Parathyroid adenoma (tissue), 2 donors: Measurements from ENCODE around the gene ALKBH3.

Experiments
- H2AFZ ChIP-seq: fragments of 300-600 bp; sonication (generic); one replicate; pipeline ENCODE4 v1.7.0; 2017; ENCODE audit warnings: antibody characterized with exemption, mild to moderate bottlenecking
- H3K27ac ChIP-seq: fragments of 300-600 bp; sonication (generic); one replicate; pipeline ENCODE4 v1.7.0; 2017
- H3K27me3 ChIP-seq: fragments of 300-600 bp; sonication (generic); one replicate; pipeline ENCODE4 v1.7.0; 2017; ENCODE audit warnings: low read length; ENCODE audit not compliant: control insufficient read depth, insufficient read depth
- H3K36me3 ChIP-seq: fragments of 300-600 bp; sonication (generic); one replicate; pipeline ENCODE4 v1.7.0; 2017; ENCODE audit warnings: low read length; ENCODE audit not compliant: control insufficient read depth, insufficient read depth
- H3K4me1 ChIP-seq: fragments of 300-600 bp; sonication (generic); one replicate; pipeline ENCODE4 v1.7.0; 2017; ENCODE audit warnings: control low read depth
- H3K4me2 ChIP-seq: fragments of 300-600 bp; sonication (generic); one replicate; pipeline ENCODE4 v1.7.0; 2017; ENCODE audit warnings: low read length
- H3K4me3 ChIP-seq: fragments of 300-600 bp; sonication (generic); one replicate; pipeline ENCODE4 v1.7.0; 2017; ENCODE audit warnings: low read depth, low read length
- H3K79me2 ChIP-seq: fragments of 300-600 bp; sonication (generic); one replicate; pipeline ENCODE4 v1.7.0; 2017; ENCODE audit warnings: control low read depth
- H3K9ac ChIP-seq: fragments of 300-600 bp; sonication (generic); one replicate; pipeline ENCODE4 v1.7.0; 2017; ENCODE audit warnings: mild to moderate bottlenecking
- H3K9me3 ChIP-seq: fragments of 300-600 bp; sonication (generic); one replicate; pipeline ENCODE4 v1.7.0; 2017; ENCODE audit warnings: low read length; ENCODE audit not compliant: control insufficient read depth
- TF ChIP-seq, protein P1 (sequence below): fragments of 300-600 bp; sonication (generic); IDR thresholded peaks from one replicate; pipeline ENCODE4 v1.7.0; 2017; ENCODE audit warnings: antibody characterized with exemption, mild to moderate bottlenecking
- donor health status: primary hyperparathyroidism.

The ALKBH3 gene

DNA sequence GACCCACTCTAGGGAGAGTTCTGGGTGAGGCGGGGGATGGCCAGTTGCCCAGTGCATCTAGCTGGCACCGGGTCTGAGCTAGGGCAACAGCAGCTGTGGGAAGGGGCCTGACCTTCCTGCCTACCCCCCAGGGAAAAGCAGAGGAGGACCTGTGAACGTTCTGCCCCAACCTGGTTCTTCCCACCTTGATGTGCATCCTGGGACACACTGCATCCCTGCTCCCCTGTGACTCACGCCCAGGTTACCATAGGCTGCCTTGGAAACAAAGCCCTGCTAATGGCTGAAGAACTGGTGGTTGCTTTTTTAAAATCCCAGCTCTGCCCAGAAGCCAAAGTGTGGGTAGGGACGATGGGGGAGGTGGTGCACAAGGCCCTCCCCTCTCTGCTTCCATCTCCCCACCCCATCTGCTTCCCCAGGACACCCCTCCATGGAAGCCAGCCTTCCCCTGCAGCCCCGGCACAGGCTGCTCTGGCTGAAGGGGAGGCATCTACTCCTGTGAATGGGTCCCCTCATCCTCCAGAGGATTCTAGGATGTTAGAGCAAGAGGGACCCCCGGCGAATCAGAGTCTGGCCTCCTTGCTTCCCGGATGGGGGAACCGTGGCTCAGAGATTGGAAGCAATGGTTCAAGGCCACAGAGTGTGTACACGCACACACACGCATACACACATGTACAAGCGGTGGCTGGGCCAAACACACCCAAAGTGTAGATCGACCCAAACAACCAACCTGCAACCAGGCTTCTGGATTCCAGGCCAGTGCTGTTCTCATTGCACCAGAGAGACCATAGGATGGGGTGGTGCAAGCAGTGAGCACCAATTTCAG is 54.2 kb downstream of the ALKBH3 start:
- no peak overlapping the region for H3K4me3 ChIP-seq
- TF ChIP-seq, protein P1, sequence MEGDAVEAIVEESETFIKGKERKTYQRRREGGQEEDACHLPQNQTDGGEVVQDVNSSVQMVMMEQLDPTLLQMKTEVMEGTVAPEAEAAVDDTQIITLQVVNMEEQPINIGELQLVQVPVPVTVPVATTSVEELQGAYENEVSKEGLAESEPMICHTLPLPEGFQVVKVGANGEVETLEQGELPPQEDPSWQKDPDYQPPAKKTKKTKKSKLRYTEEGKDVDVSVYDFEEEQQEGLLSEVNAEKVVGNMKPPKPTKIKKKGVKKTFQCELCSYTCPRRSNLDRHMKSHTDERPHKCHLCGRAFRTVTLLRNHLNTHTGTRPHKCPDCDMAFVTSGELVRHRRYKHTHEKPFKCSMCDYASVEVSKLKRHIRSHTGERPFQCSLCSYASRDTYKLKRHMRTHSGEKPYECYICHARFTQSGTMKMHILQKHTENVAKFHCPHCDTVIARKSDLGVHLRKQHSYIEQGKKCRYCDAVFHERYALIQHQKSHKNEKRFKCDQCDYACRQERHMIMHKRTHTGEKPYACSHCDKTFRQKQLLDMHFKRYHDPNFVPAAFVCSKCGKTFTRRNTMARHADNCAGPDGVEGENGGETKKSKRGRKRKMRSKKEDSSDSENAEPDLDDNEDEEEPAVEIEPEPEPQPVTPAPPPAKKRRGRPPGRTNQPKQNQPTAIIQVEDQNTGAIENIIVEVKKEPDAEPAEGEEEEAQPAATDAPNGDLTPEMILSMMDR, result no peak
- no peaks in the 10 kb centered on the region for H3K36me3 ChIP-seq
- no peaks in the 10 kb centered on the region for H3K27me3 ChIP-seq
- no peak overlapping the region for H3K27ac ChIP-seq
- H3K79me2 ChIP-seq, result no peaks in the 10 kb centered on the region
- no peaks in the 10 kb centered on the region for H3K9me3 ChIP-seq
- no peak overlapping the region for H2AFZ ChIP-seq
- no peak overlapping the region for H3K9ac ChIP-seq
- H3K4me2 ChIP-seq, result no peak overlapping the region
- H3K4me1 ChIP-seq, result no peaks in the 10 kb centered on the region

DNA sequence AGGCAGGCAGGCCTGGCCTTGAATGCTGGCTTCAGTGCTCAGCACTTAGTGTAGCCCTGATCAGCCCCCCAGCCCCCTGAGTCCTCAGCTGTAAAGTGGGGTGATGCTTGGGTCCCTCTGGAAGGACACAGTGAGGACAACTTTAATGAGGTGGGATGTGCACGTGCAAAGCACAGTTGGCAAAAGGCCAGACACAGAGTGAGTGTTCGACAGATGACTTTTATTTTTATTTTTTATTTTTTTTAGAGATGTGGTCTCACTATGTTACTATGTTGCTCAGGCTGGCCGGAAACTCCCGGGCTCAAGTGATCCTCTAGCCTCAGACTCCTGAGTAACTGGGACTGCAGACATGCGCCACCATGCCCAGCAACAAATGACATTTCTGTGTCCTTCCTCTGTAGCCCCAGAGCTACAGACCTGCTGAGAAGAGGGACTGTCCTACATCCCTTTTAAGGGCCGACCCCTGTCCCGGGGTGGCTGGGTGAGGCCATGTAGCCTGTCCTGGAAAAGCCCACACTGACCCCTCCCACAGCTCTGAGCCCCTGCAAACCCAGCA is 54.9 kb downstream of the ALKBH3 start:
- no peak overlapping the region for H2AFZ ChIP-seq
- no peak overlapping the region for H3K27ac ChIP-seq
- no peak overlapping the region for H3K4me2 ChIP-seq
- H3K36me3 ChIP-seq, result no peaks in the 10 kb centered on the region
- H3K4me3 ChIP-seq, result no peak overlapping the region
- H3K79me2 ChIP-seq, result no peaks in the 10 kb centered on the region
- no peaks in the 10 kb centered on the region for H3K4me1 ChIP-seq
- H3K9me3 ChIP-seq, result no peaks in the 10 kb centered on the region
- TF ChIP-seq, protein P1, result no peak
- H3K9ac ChIP-seq, result no peak overlapping the region
- no peaks in the 10 kb centered on the region for H3K27me3 ChIP-seq

DNA sequence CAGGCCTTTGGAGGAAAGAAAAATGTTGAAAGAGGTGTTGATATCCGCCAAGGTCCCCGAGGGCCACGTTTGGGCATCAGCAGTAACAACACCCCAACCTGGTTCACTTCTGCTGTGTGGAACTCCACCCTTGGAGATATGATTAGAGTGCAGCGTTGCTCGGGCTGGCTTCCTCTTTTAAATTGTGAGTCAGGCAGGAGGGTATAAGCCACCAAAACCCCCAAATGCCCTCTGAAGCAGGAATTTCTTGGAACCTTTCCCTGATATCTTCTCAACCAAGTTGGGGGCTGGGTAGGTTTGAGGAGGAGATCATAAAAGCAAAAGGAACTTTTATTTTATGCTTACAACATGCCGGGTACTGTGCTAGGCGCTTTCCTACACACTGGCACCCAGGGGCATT is 55.4 kb downstream of the ALKBH3 start:
- H3K27me3 ChIP-seq, result no peaks in the 10 kb centered on the region
- no peak overlapping the region for H3K27ac ChIP-seq
- TF ChIP-seq, protein P1, result no peak
- H2AFZ ChIP-seq, result no peak overlapping the region
- H3K9me3 ChIP-seq, result no peaks in the 10 kb centered on the region
- no peak overlapping the region for H3K4me3 ChIP-seq
- H3K4me2 ChIP-seq, result no peak overlapping the region
- no peaks in the 10 kb centered on the region for H3K36me3 ChIP-seq
- H3K4me1 ChIP-seq, result no peaks in the 10 kb centered on the region
- H3K79me2 ChIP-seq, result no peaks in the 10 kb centered on the region
- H3K9ac ChIP-seq, result no peak overlapping the region

DNA sequence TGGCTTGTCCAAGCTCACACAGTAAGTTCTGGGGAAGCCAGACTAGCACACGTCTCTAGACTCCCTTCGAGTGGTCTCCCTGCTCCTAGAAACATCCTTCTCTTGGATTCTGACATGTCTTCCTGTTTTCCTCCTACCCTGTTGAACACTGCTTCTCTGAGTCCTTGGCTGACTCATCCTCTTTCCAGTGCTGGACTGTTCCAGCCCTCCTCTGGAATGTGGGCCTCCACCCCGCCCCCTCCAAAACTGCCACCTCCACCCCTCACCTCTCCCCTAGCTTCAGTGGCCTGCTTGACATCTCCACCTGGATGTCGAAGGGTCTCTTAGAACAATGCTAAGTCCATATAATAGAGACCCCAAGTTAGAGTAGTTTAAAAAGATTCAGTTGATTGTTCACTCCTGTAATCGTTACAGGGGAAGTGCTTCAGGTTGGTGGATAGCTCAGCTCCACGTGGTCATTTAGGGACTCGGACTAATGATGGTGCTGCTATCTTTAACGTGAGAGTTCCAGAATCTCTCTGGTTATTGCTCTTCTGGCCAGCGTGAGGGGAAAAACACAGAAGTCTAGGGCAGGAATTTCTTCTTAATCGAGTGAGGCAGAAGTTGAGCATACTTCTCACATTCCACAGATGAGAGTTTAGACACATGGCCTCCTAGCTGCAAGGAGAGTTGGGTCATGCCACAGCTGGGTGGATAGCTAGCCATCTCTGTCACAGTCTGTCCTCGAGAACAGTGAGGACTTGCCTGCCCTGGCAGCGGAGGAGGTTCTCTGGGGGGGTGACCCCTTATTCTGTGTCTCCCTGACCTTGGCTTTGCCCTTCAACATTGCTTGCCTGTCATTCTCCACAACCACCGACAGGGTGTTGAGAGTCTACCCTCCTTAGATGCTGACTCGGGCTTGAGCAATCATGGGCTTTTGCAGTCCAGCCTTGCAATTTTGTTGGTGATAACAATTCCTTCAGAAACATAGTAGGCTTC is 57.1 kb downstream of the ALKBH3 start:
- Histone ChIP-seq H3K4me1 (no peaks in the 10 kb centered on the region), H3K9me3 (no peaks in the 10 kb centered on the region), H3K9ac (no peak overlapping the region), H3K27me3 (no peaks in the 10 kb centered on the region), H3K79me2 (no peaks in the 10 kb centered on the region), H3K4me2 (no peak overlapping the region), H3K4me3 (no peak overlapping the region), H2AFZ (no peak overlapping the region), H3K36me3 (no peaks in the 10 kb centered on the region), H3K27ac (no peak overlapping the region)
- TF ChIP-seq, protein P1, result no peak
